OCI-LY1 (cell line): ENCODE data around the gene ZNF699.

Source experiments
- H2AFZ ChIP-seq: fragments of 200-600 bp; sonication (generic), shearing (Covaris generic); 2 replicates; pipeline ENCODE4 v1.6.0; 2014; ENCODE audit warnings: antibody characterized with exemption, mild to moderate bottlenecking, low read length
- H3F3A ChIP-seq: fragments of 200-600 bp; sonication (generic), shearing (Covaris generic); 2 replicates; pipeline ENCODE4 v1.6.0; 2014; ENCODE audit warnings: mild to moderate bottlenecking, antibody characterized with exemption, low read length, moderate library complexity; ENCODE audit not compliant: insufficient read depth
- H3K27ac ChIP-seq: fragments of 200-600 bp; sonication (generic); 2 replicates; pipeline ENCODE4 v1.5.1; 2014; ENCODE audit warnings: low read length, mixed run types, mild to moderate bottlenecking, low read depth; ENCODE audit not compliant: poor library complexity, severe bottlenecking
- H3K27me3 ChIP-seq: fragments of 200-600 bp; sonication (generic); 2 replicates; pipeline ENCODE4 v1.6.0; 2014; ENCODE audit warnings: antibody characterized with exemption, mild to moderate bottlenecking, low read length, moderate library complexity; ENCODE audit not compliant: insufficient read depth
- H3K36me3 ChIP-seq: fragments of 200-600 bp; sonication (generic); 2 replicates; pipeline ENCODE4 v1.6.1; 2014; ENCODE audit warnings: mild to moderate bottlenecking, antibody characterized with exemption, low read length, moderate library complexity, mixed read lengths; ENCODE audit not compliant: insufficient read depth
- H3K4me1 ChIP-seq: fragments of 200-600 bp; sonication (generic); 2 replicates; pipeline ENCODE4 v1.5.1; 2014; ENCODE audit warnings: mild to moderate bottlenecking, low read length, moderate library complexity; ENCODE audit not compliant: insufficient read depth, severe bottlenecking
- H3K4me2 ChIP-seq: fragments of 200-600 bp; sonication (generic), shearing (Covaris generic); 2 replicates; pipeline ENCODE4 v1.6.1; 2014; ENCODE audit warnings: low read length
- H3K4me3 ChIP-seq: fragments of 200-600 bp; sonication (generic); 2 replicates; pipeline ENCODE4 v1.5.1; 2014; ENCODE audit warnings: low read length, low read depth, mild to moderate bottlenecking, mixed read lengths; ENCODE audit not compliant: poor library complexity, severe bottlenecking
- H3K79me2 ChIP-seq: fragments of 200-600 bp; shearing (Covaris generic); 2 replicates; pipeline ENCODE4 v1.6.1; 2016; ENCODE audit warnings: mixed run types, low read length, mixed read lengths; ENCODE audit not compliant: insufficient read depth
- H3K9ac ChIP-seq: fragments of 200-600 bp; sonication (generic), shearing (Covaris generic); 2 replicates; pipeline ENCODE4 v1.6.1; 2014; ENCODE audit warnings: mild to moderate bottlenecking, low read length, mixed read lengths
- H3K9me2 ChIP-seq: fragments of 200-600 bp; sonication (generic), shearing (Covaris generic); 2 replicates; pipeline ENCODE4 v1.6.1; 2014; ENCODE audit warnings: low read depth, mild to moderate bottlenecking, low read length, mixed read lengths
- H3K9me3 ChIP-seq: fragments of 200-600 bp; shearing (Covaris generic); 2 replicates; pipeline ENCODE4 v1.6.1; 2014; ENCODE audit warnings: low read length, mixed read lengths
- H4K20me1 ChIP-seq: fragments of 200-600 bp; sonication (generic), shearing (Covaris generic); 2 replicates; pipeline ENCODE4 v1.6.0; 2016; ENCODE audit warnings: mild to moderate bottlenecking, low read length; ENCODE audit not compliant: insufficient read depth
- CTCF ChIP-seq: fragments of 200-600 bp; sonication (generic), shearing (Covaris generic); IDR thresholded peaks from 2 replicates; pipeline ENCODE4 v1.5.1; 2017; ENCODE audit warnings: mild to moderate bottlenecking, antibody characterized with exemption, low read length, moderate library complexity, mixed read lengths
- EZH2 ChIP-seq: fragments of 200-600 bp; sonication (generic), shearing (Covaris generic); IDR thresholded peaks from 2 replicates; pipeline ENCODE4 v1.8.0; 2017; ENCODE audit warnings: borderline replicate concordance, mixed run types, mild to moderate bottlenecking, antibody characterized with exemption, low read length, moderate library complexity, mixed read lengths

ZNF699 gene

GRCh38 chr19:9250630-9251029 lies 59.0 kb downstream of the ZNF699 start, which contains the start of gene OR7E24:
Gene OR7E24 (plus strand): TSS chr19:9250930. CDS start chr19:9251044, 114 bp downstream.
- no peaks in the 10 kb centered on the region for H4K20me1 ChIP-seq
- no peak within 1 kb of the TSS for H3K4me3 ChIP-seq
- no peaks in the 10 kb centered on the region for H3K79me2 ChIP-seq
- no peak within 1 kb of the TSS for H3K27ac ChIP-seq
- no peaks in the 10 kb centered on the region for H3K27me3 ChIP-seq
- H2AFZ ChIP-seq: no peak within 1 kb of the TSS
- H3F3A ChIP-seq: no peaks in the 10 kb centered on the region
- TF ChIP-seq CTCF (no peak), EZH2 (no peak)
- H3K36me3 ChIP-seq: no peaks in the 10 kb centered on the region
- no peak within 1 kb of the TSS for H3K9ac ChIP-seq
- H3K9me2 ChIP-seq: no peaks in the 10 kb centered on the region
- H3K9me3 ChIP-seq: no peaks in the 10 kb centered on the region
- no peak within 1 kb of the TSS for H3K4me2 ChIP-seq
- H3K4me1 ChIP-seq: no peaks in the 10 kb centered on the region
